Measurements from ENCODE around the gene STAT5B. TPM values are rescaled to one million over a fixed set of nuclear protein-coding genes. Genes with fewer than 3 reads are reported as not detected.

STAT5B gene
- total and polyA plus RNA-seq, 2 of the 13 experiments (the other 11 are each of a cell fraction or from before 2014, with no cell fraction given): 21.0 to 42.8 TPM

GRCh38 chr17:42248351-42249179, 27.6 kb downstream of the STAT5B start (continued):
- TF ChIP-seq PTBP1 (IDR thresholded peaks at IDR 0.05; ENCODE audit: low read depth, low read length, poor library complexity, severe bottlenecking) (no peak), ZNF496 (CRISPR knock-in tag; IDR thresholded peaks at IDR 0.05; ENCODE audit: insufficient replicate concordance) (no peak), NFAT5 (CRISPR knock-in tag; IDR thresholded peaks at IDR 0.05) (no peak), ZSCAN12 (CRISPR knock-in tag; IDR thresholded peaks at IDR 0.05) (no peak), HDAC1 (CRISPR knock-in tag; IDR thresholded peaks at IDR 0.05) (peak; percentile 77), PBX2 (CRISPR knock-in tag; IDR thresholded peaks at IDR 0.05) (no peak), ZMYM4 (CRISPR knock-in tag; IDR thresholded peaks at IDR 0.05) (peak; percentile 78), KDM4B (CRISPR knock-in tag; IDR thresholded peaks at IDR 0.05) (peak; percentile 11; the same call in 1 of the 2 replicates), U2AF2 (IDR thresholded peaks at IDR 0.05; ENCODE audit: low read depth, low read length) (no peak), BCL6 (CRISPR knock-in tag; IDR thresholded peaks at IDR 0.05) (peak; percentile 66), ZSCAN5A (CRISPR knock-in tag; IDR thresholded peaks at IDR 0.05; ENCODE audit: borderline replicate concordance) (no peak), ZNF12 (CRISPR knock-in tag; IDR thresholded peaks at IDR 0.05) (peak; percentile 55; the same call in 1 of the 2 replicates), GRHL1 (CRISPR knock-in tag; conservative IDR thresholded peaks at IDR 0.05) (no peak), ZNF619 (CRISPR knock-in tag; IDR thresholded peaks at IDR 0.05) (no peak), JDP2 (CRISPR knock-in tag; IDR thresholded peaks at IDR 0.05; ENCODE audit: borderline replicate concordance) (no peak), KLF16 (CRISPR knock-in tag; IDR thresholded peaks at IDR 0.05) (0 out of 4 replicates have a peak, but pooled peaks of 1 of the 2 experiments have one; percentile 56), THAP8 (CRISPR knock-in tag; IDR thresholded peaks at IDR 0.05; ENCODE audit: borderline replicate concordance) (no peak), ZNF569 (CRISPR knock-in tag; IDR thresholded peaks at IDR 0.05; ENCODE audit: borderline replicate concordance) (no peak), SOX5 (CRISPR knock-in tag; IDR thresholded peaks at IDR 0.05; ENCODE audit: borderline replicate concordance) (peak; percentile 43; the same call in 1 of the 2 replicates)
